Activated CD4-positive, CD25-positive, alpha-beta regulatory T cell treated with anti-CD3 and anti-CD28 coated beads, Interleukin-2, amount 50 U/mL, for 24 hours (primary cell): Measurements from ENCODE around the gene DLEU7.

Source experiments
- ATAC-seq, 2 donors: fragments of 150-1000 bp; cut with Tn5 transposase; one replicate each; pipeline ENCODE4 v1.10.0; 2021; ENCODE audit warnings: mild to moderate bottlenecking in 1 of 2, moderate library complexity in 1 of 2

The DLEU7 gene

DNA sequence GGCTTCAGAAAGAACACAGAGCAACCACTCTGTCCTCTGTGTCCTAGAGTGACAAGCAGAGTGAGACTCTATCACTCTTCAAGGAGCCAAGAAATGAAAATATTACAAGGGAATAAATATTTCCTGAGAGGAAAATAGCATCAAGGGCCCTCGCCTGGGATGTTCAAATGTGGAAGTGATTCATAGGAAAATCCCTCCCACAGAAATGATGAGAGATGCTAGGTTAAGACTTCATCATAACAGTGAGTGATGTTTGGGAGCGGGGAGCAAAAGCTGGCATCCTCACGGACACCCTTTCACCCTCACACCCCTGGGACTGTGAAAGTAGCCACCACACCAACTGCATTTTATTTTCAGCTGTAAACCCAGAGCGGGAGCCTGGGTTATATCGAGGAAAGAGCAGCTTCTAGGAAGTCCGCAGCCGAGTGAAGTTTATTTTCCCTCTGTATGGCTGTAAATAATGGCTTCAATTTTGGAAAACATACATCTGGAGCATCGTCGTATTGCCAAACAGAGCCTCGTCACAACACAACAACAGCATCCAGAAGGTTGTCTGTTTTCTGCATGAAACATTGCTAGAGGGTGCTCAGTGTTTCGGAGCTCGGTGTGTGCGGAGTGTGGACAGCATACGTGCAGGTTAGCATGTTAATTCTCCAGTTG lies 54.8 kb downstream of the DLEU7 start:
- no peak for ATAC-seq

GRCh38 chr13:50787316-50788195 lies 55.9 kb downstream of the DLEU7 start:
- no peak for ATAC-seq

DNA sequence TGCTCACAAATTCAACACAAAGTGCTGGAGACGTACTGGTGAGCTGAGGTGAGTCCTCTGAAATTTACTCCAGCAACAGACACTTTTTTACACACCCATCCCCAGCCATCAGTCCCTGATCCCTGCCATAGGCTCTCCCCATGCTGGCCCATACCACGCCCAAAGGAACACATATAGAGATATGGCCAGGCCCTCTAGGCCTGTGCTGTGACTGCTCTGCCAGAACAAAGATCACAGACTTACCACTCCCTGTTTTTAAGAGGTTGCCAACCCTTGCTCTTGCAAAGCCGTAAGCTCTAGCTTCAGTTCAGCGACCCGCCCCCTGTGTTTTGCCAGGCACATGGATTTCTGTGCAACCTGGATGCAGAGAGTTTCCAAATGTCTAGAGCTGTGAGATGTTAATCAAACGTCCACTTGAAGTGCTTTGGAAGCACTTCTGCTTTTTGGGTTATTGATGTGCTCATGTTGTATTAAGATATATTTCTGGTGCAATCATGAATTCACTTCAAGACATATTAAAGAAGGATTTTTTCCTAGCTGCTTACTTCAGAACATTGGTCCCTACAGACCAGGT lies 59.7 kb downstream of the DLEU7 start:
- ATAC-seq = no peak

GRCh38 chr13:50783066-50783465 lies 60.4 kb downstream of the DLEU7 start:
- ATAC-seq = no peak

DNA sequence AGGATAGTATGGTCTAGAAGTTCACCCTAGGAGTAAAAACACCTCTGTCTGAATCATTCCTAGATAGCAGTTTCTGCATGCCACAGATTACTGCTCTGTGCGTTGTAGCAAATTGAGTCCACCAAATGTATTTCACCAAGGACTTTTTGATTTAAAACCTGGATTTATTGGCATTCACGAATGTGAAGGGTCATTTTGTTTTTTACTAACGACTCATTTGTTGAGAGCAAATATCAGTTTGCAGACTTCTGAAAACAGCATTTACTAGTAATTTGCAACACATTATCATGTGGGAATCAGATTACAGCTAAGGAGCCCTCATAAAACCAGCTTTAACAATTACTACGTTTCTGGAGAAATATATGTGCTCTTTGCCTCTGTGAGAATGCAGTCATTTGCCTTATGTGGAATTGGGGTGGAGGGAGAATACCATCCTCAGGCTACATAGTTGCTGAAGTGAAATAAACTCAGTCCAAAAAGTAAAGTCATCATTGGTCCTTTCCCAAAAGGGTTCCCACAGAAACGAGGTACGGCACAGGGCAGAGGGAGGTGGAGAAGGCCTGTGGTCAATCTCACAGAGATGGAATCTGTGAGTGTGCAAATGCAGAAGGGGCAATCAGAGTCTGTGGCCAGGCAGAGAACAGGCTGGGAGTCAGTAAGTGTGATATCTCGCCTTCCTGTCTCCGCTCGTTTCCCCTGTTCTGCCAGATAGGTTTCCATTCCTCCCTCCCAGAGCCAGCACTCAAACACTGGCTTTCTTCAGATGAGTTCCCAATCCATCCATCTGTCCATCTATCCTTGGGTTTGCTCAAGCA lies 63.1 kb downstream of the DLEU7 start:
- no peak for ATAC-seq

DNA sequence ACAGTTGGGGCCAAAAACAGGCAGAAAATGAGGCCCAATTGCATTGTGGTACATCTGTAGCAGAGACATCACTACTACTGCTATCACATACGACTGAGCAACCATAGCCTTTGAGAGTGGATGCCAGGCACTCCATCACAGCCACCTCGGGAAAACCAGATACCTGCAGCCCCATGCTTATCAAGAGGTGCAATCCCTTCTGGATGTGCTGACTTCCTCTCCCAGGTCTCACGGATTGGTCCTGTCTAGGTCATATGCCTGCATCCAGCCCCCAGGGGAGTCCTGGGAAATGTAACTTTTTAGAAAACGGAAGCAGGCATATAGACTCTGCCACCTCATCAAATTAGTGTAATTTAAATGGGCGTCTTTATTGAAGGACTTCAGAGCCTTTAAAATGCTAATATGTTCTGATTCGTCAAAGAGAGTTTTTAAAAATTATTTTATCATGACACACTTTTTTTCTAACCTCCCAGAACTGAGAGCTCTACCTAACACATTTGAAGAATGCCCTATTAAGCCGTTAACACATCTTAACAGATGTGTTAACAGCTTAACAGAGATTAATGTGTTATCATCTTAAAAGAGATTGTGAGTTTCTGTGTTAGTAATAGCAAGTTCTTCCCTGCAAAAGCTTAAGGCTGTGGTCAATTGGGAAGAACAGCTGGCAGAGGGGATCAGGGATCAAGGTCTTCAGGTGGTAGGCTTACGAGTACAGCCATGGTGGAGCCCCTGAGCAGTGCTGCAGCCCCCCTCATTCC lies 63.9 kb downstream of the DLEU7 start:
- ATAC-seq = no peak
